Measurements from ENCODE around the gene ADAMTS8. TPM values are rescaled to one million over a fixed set of nuclear protein-coding genes. Genes with fewer than 3 reads are reported as not detected.
A peak's percentile ranks its signal among the peaks of the same experiment; 100 is the strongest.

ADAMTS8 gene
- total and polyA plus RNA-seq, 8 donors = 0.58 to 24.1 (median 4.8) TPM

DNA sequence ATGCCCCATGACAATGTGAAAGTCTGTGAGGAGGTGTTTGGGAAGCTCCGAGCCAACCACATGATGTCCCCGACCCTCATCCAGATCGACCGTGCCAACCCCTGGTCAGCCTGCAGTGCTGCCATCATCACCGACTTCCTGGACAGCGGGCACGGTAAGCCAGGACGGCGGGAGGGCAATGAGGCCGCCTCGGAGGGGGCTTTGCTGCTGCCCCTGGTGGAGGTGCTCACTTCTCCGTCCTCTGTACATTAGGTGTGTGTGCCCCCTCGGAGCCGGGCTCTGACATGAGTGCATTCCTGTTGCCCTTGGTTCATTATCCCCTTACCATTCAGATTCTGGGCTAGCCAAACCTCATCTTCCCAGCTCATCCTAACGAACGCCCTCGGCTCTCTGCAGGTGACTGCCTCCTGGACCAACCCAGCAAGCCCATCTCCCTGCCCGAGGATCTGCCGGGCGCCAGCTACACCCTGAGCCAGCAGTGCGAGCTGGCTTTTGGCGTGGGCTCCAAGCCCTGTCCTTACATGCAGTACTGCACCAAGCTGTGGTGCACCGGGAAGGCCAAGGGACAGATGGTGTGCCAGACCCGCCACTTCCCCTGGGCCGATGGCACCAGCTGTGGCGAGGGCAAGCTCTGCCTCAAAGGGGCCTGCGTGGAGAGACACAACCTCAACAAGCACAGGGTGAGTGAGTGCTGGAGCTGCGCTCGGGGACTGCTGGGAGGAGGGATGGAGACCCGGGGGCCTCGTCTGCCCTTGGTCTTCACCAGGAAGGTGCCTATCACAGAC, 33.9 kb upstream of the ADAMTS8 start:
- Histone ChIP-seq H3K4me3 (no peak overlapping the region), H3K27me3 (no peaks in the 10 kb centered on the region), H3K36me3 (peaks cover 11 to 60% (median 56%) of the 10 kb centered on the region in 4 donors), H3K4me1 (no peaks in the 10 kb centered on the region), H3K9me3 (no peaks in the 10 kb centered on the region), H3K27ac (no peak overlapping the region)
- no peak for TF ChIP-seq POLR2A (IDR thresholded peaks at IDR 0.05)
- TF ChIP-seq, protein P1, sequence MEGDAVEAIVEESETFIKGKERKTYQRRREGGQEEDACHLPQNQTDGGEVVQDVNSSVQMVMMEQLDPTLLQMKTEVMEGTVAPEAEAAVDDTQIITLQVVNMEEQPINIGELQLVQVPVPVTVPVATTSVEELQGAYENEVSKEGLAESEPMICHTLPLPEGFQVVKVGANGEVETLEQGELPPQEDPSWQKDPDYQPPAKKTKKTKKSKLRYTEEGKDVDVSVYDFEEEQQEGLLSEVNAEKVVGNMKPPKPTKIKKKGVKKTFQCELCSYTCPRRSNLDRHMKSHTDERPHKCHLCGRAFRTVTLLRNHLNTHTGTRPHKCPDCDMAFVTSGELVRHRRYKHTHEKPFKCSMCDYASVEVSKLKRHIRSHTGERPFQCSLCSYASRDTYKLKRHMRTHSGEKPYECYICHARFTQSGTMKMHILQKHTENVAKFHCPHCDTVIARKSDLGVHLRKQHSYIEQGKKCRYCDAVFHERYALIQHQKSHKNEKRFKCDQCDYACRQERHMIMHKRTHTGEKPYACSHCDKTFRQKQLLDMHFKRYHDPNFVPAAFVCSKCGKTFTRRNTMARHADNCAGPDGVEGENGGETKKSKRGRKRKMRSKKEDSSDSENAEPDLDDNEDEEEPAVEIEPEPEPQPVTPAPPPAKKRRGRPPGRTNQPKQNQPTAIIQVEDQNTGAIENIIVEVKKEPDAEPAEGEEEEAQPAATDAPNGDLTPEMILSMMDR (IDR thresholded peaks at IDR 0.05) = no peak
- TF ChIP-seq EP300 (IDR thresholded peaks at IDR 0.05) = no peak
- no peak for TF ChIP-seq POLR2AphosphoS5 (IDR thresholded peaks at IDR 0.05)
- WGBS, 5 donors = 91 to 95% (median 94%) methylated on average over 29 to 31 of the region's 31 CpGs
- DNase-seq = no peak
- intact Hi-C loops (cut with DNase I; ENCODE audit: low total_unique reads) = no loop called here

DNA sequence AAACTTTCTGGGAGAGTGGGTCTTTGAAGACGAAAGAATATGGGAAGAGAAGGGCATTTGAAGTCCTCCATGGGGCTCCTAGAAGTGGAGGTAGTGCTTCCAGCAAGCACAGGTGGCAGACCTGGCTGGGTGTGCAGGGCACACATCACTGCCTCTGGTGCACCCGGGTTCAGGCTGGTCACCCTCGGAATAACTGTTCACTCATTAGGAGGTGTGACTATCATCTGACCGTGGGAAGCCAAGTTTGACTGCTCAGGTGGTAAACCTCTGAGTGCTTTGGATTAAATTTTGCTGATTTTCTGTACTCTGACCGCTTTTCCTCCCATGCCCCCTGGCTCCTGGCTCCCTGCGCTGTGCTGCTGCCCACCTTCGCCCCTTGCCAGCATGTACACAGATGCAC, 31.1 kb upstream of the ADAMTS8 start:
- no peak overlapping the region for H3K27ac ChIP-seq
- H3K36me3 ChIP-seq = peaks cover 11 to 40% (median 35%) of the 10 kb centered on the region in 4 donors
- no peaks in the 10 kb centered on the region for H3K9me3 ChIP-seq
- DNase-seq = no peak
- H3K4me3 ChIP-seq = no peak overlapping the region
- 90 to 95% (median 94%) methylated on average over 7 of the region's 7 CpGs for WGBS, 5 donors
- TF ChIP-seq EP300 (IDR thresholded peaks at IDR 0.05) (no peak), POLR2AphosphoS5 (IDR thresholded peaks at IDR 0.05) (no peak), POLR2A (IDR thresholded peaks at IDR 0.05) (no peak)
- TF ChIP-seq, protein P1 (IDR thresholded peaks at IDR 0.05) = no peak
- no peaks in the 10 kb centered on the region for H3K27me3 ChIP-seq
- intact Hi-C loops (cut with DNase I; ENCODE audit: low total_unique reads) = no loop called here
- H3K4me1 ChIP-seq = peaks cover 0 to 16% (median 11%) of the 10 kb centered on the region in 4 donors

DNA sequence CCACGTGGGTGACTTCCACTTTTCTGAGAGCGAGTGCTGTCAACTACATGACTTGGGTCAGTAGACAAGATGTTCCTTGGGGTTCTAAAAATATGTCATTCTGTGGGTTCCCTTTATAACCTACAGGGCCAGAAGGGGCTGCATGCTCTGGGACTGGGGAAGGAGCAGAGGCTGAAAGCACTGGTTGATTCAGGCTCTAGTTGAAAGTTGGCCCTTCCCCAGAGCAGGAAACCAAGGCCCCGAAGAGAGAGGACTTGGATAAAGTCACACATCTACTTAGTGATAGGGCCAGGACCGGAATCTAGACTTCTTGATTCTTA, 30.0 kb upstream of the ADAMTS8 start:
- Histone ChIP-seq H3K4me3 (no peak overlapping the region), H3K4me1 (peaks cover 0 to 16% (median 11%) of the 10 kb centered on the region in 4 donors), H3K9me3 (no peaks in the 10 kb centered on the region), H3K27ac (no peak overlapping the region), H3K36me3 (peaks cover 6 to 28% (median 23%) of the 10 kb centered on the region in 4 donors), H3K27me3 (no peaks in the 10 kb centered on the region)
- no peak for DNase-seq
- TF ChIP-seq POLR2A (IDR thresholded peaks at IDR 0.05) (no peak), EP300 (IDR thresholded peaks at IDR 0.05) (no peak), POLR2AphosphoS5 (IDR thresholded peaks at IDR 0.05) (no peak)
- TF ChIP-seq, protein P1 (IDR thresholded peaks at IDR 0.05) = no peak
- intact Hi-C loops (cut with DNase I; ENCODE audit: low total_unique reads) = no loop called here
- 60 to 81% (median 75%) methylated on average over 4 of the region's 4 CpGs for WGBS, 5 donors

DNA sequence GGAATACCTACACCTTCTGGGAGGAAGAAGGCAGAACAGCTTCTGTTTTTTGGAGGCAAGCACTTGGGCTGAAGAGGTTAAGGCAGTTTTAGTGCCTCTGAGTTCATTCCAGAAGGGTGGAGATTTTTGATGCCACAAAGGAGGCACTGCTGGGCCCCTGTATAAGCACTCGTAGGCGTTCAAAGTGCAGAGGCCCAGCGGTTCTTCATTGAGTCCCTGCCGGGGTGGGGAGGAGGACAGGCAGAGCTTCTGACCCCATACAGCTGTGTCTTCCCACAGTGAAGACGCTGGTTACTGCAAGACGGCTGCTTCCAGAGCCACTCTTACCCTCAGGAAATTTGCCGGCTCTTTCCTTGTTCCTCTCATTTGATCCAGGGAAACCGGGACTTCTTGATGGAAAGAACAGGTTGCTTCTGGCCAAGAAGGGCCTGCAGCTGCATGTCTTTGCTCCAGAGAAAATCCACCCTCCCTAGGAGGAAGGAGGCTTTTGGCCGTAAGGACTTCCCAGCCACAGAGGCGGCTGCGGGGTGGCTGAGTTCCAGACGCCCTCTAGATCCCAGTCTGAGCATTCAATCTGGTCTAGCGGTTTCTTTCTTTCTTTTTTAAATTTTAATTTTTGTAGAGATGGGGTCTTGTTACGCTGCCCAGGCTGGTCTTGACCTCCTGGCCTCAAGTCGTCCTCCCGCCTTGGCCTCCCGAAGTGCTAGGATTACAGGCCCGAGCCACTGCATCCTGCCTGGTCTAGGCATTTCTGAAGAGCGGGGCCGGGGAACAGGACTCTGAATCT, 29.4 kb upstream of the ADAMTS8 start:
- no peak for DNase-seq
- TF ChIP-seq POLR2AphosphoS5 (IDR thresholded peaks at IDR 0.05) (no peak), EP300 (IDR thresholded peaks at IDR 0.05) (no peak), POLR2A (IDR thresholded peaks at IDR 0.05) (no peak)
- TF ChIP-seq, protein P1 (IDR thresholded peaks at IDR 0.05) = no peak
- Histone ChIP-seq H3K9me3 (no peaks in the 10 kb centered on the region), H3K4me3 (no peak overlapping the region), H3K4me1 (peaks cover 0 to 16% (median 11%) of the 10 kb centered on the region in 4 donors), H3K27ac (peak overlapping the region in 1 of 5 donors; percentile 32), H3K27me3 (no peaks in the 10 kb centered on the region), H3K36me3 (peaks cover 6 to 22% (median 18%) of the 10 kb centered on the region in 4 donors)
- intact Hi-C loops (cut with DNase I; ENCODE audit: low total_unique reads) = no loop called here
- WGBS, 5 donors = 72 to 86% (median 74%) methylated on average over 17 to 20 of the region's 20 CpGs

Measured in stomach (tissue), 9 donors.